ENCODE results near the gene CTDSPL.

DNA sequence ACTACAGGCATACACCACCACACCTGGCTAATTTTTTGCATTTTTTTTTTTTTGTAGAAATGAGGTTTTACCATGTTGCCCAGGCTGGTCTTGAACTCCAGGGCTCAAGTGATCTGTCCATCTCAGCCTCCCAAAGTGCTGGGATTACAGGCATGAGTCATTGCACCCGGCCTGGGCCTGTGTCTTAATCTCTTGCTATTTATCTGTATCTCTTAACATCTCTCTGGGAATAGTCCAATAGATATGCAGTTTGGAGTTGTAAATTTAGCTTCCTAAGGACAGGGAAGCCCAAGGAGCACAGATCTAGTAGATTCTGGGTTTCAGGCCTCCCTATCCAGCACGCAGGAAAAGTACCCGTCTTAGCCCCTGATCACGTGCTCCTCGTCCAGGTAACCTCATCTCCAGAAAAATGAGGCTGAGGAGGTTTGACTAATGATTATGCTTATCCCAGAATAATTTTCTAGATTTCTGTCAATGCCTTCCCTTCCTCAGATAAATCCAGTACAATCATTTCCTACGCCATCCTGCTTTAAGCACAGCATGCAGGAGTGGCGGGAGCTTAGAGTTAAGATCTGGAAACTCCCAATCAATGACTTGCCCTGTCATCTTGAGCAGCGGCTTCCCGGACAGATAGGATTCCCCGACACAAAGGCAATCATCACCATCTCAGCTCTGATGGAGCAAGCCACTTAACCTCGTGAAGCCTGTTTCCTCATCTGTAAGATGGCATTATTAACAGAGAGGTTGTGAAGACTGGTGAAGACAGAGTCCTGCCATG, 12.3 kb upstream of the CTDSPL start:
- TF ChIP-seq, protein P1, sequence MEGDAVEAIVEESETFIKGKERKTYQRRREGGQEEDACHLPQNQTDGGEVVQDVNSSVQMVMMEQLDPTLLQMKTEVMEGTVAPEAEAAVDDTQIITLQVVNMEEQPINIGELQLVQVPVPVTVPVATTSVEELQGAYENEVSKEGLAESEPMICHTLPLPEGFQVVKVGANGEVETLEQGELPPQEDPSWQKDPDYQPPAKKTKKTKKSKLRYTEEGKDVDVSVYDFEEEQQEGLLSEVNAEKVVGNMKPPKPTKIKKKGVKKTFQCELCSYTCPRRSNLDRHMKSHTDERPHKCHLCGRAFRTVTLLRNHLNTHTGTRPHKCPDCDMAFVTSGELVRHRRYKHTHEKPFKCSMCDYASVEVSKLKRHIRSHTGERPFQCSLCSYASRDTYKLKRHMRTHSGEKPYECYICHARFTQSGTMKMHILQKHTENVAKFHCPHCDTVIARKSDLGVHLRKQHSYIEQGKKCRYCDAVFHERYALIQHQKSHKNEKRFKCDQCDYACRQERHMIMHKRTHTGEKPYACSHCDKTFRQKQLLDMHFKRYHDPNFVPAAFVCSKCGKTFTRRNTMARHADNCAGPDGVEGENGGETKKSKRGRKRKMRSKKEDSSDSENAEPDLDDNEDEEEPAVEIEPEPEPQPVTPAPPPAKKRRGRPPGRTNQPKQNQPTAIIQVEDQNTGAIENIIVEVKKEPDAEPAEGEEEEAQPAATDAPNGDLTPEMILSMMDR (IDR thresholded peaks at IDR 0.05; ENCODE audit: borderline replicate concordance, extremely low read depth, low read length, poor library complexity, severe bottlenecking), result no peak
- TF ChIP-seq EZH2 (IDR thresholded peaks at IDR 0.05; ENCODE audit: borderline replicate concordance, low read depth, low read length, severe bottlenecking), result no peak
